Right renal pelvis (tissue), 4 donors: Measurements from ENCODE around the gene ZC3H12C. TPM values are rescaled to one million over a fixed set of nuclear protein-coding genes. Genes with fewer than 3 reads are reported as not detected.
"Not testable (repeated sequence)": the region's sequence is repeated elsewhere in the genome, so short reads cannot be mapped to it uniquely, and the experiment has no call there.

Experiments
- DNase-seq, 4 donors: peaks; one replicate each; pipeline ENCODE4 v3.0.0-alpha.2; 2013; ENCODE audit warnings: low read depth in 4 of 4, low spot score in 3 of 4, missing footprints in 1 of 4
- polyA plus RNA-seq, 4 donors: library from polyadenylated mRNA; unstranded; fragments of 120-200 nt; gene quantifications; one replicate each; pipeline ENCODE4 v1.2.1, GENCODE V29; 2013; ENCODE audit not compliant: insufficient read length in 4 of 4

Gene ZC3H12C
- polyA plus RNA-seq, 4 donors = 7.2 to 9.2 (median 8.3) TPM

GRCh38 chr11:110176366-110177085, 83.3 kb downstream of the ZC3H12C start:
- no peak for DNase-seq

- no peak for DNase-seq
These were observed 83.9 kb downstream of the ZC3H12C start for GRCh38 chr11:110177086-110177456.

- no peak for DNase-seq
These were observed 85.9 kb downstream of the ZC3H12C start for GRCh38 chr11:110179064-110179463.

- no peak for DNase-seq
These were observed 89.7 kb downstream of the ZC3H12C start for GRCh38 chr11:110182886-110183285.

- DNase-seq = no peak
These were observed 91.3 kb downstream of the ZC3H12C start for GRCh38 chr11:110184456-110184855.

GRCh38 chr11:110185121-110185591, 92.0 kb downstream of the ZC3H12C start:
- no peak for DNase-seq

GRCh38 chr11:110185599-110185998, 92.4 kb downstream of the ZC3H12C start:
- no peak for DNase-seq

GRCh38 chr11:110186456-110186855, 93.3 kb downstream of the ZC3H12C start:
- no peak for DNase-seq

- no peak for DNase-seq
These were observed 93.7 kb downstream of the ZC3H12C start for GRCh38 chr11:110186867-110187266.

- no peak for DNase-seq
These were observed 94.5 kb downstream of the ZC3H12C start for GRCh38 chr11:110187731-110188130.

GRCh38 chr11:110190885-110191284, 97.7 kb downstream of the ZC3H12C start:
- no peak for DNase-seq

GRCh38 chr11:110192604-110193282, 99.6 kb downstream of the ZC3H12C start:
- DNase-seq = not testable (repeated sequence)

GRCh38 chr11:110194211-110194766, 101.1 kb downstream of the ZC3H12C start:
- not testable (repeated sequence) for DNase-seq

GRCh38 chr11:110196241-110196754, 103.1 kb downstream of the ZC3H12C start:
- DNase-seq = peak in 1 of 4 donors; percentile 16

- no peak for DNase-seq
These were observed 103.8 kb downstream of the ZC3H12C start for GRCh38 chr11:110196884-110197420.

GRCh38 chr11:110198031-110198729, 105.0 kb downstream of the ZC3H12C start:
- DNase-seq = no peak

- no peak for DNase-seq
These were observed 106.2 kb downstream of the ZC3H12C start for GRCh38 chr11:110199184-110199981.

GRCh38 chr11:110200241-110200640, 107.0 kb downstream of the ZC3H12C start:
- no peak for DNase-seq

- no peak for DNase-seq
These were observed 107.6 kb downstream of the ZC3H12C start for GRCh38 chr11:110200836-110201235.

- DNase-seq = no peak
These were observed 113.9 kb downstream of the ZC3H12C start for GRCh38 chr11:110207123-110207522.
